ENCODE data around the gene CDH5. TPM values are rescaled to one million over a fixed set of nuclear protein-coding genes. Genes with fewer than 3 reads are reported as not detected.

Gene CDH5
- total and polyA plus RNA-seq, 10 donors, result 6.7 to 62.7 (median 40.2) TPM

DNA sequence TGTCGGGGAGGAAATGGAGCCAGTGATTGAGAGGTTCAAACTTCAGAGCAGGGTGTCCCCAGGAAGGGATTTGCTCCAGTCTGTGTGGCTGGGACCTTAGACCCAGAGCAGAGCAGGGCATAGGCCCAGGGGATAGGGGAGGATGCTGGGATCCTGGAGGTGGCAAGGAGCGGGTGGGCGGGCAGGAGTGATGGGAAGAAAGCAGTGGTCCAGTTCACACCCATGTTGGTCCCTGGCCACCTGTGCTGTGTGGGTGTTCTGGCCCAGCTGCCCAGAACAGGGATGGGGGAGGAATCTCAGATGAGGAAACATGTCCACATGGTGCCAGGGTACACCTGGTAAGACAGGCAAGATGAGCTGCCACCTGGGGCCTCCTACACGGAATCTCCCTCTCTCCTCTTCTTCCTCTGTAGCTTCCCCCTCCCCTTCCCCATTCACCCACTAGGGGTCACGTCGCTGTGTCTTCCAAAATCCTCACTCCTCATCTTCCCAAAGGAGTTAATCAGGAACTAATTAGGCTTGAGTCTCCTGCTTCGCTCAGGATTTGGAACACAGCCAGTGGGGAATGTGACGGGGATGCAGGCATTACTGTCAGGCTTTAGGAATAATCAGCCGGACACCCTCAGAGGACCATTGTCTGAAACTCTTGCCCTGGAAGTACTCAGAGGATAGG, 62.9 kb downstream of the CDH5 start:
- TF ChIP-seq POLR2A (IDR thresholded peaks at IDR 0.05), result no peak
- no peak for TF ChIP-seq POLR2AphosphoS5 (IDR thresholded peaks at IDR 0.05)
- TF ChIP-seq, protein P1, sequence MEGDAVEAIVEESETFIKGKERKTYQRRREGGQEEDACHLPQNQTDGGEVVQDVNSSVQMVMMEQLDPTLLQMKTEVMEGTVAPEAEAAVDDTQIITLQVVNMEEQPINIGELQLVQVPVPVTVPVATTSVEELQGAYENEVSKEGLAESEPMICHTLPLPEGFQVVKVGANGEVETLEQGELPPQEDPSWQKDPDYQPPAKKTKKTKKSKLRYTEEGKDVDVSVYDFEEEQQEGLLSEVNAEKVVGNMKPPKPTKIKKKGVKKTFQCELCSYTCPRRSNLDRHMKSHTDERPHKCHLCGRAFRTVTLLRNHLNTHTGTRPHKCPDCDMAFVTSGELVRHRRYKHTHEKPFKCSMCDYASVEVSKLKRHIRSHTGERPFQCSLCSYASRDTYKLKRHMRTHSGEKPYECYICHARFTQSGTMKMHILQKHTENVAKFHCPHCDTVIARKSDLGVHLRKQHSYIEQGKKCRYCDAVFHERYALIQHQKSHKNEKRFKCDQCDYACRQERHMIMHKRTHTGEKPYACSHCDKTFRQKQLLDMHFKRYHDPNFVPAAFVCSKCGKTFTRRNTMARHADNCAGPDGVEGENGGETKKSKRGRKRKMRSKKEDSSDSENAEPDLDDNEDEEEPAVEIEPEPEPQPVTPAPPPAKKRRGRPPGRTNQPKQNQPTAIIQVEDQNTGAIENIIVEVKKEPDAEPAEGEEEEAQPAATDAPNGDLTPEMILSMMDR (IDR thresholded peaks at IDR 0.05 in 8 of 11, conservative IDR thresholded peaks at IDR 0.05 in 3 of 11), result no peak
- DNase-seq, result no peak
- WGBS, 5 donors, result 53 to 65% (median 60%) methylated on average over 9 of the region's 9 CpGs
- Histone ChIP-seq H3K27me3 (replicated peaks in 1 of 7) (peaks cover 3 to 95% (median 32%) of the 10 kb centered on the region in 7 donors), H3K9me3 (no peaks in the 10 kb centered on the region), H3K27ac (no peak overlapping the region), H3K36me3 (no peaks in the 10 kb centered on the region), H3K4me3 (no peak overlapping the region), H3K4me1 (peaks cover 5 to 26% (median 20%) of the 10 kb centered on the region in 6 donors)
- intact Hi-C loops (cut with DNase I; ENCODE audit: low total_unique reads), result no loop called here

DNA sequence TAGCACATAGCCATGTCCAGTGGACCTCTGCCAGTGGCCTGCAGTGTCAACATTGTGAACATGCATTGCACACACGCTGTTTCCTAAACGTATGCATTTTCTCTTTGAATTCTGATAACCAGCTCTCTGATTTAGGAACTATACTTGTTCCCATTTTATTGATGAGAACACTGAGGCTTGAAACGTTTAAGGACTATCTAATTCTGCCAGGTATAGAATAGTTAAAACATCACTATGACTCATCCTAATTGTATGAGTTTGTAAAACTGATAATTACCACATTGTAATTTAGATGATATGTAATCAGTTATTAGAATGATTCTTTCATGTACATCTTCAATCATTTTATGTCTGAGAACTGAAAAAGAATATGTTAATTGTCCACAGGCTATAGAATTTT, 63.7 kb downstream of the CDH5 start:
- 70 to 77% (median 74%) methylated on average over 3 of the region's 3 CpGs for WGBS, 5 donors
- no peak overlapping the region for H3K27ac ChIP-seq
- DNase-seq, result no peak
- no peaks in the 10 kb centered on the region for H3K9me3 ChIP-seq
- intact Hi-C loops (cut with DNase I; ENCODE audit: low total_unique reads), result no loop called here
- H3K27me3 ChIP-seq (replicated peaks in 1 of 7), result peaks cover 3 to 87% (median 32%) of the 10 kb centered on the region in 7 donors
- no peak for TF ChIP-seq POLR2A (IDR thresholded peaks at IDR 0.05)
- no peak for TF ChIP-seq POLR2AphosphoS5 (IDR thresholded peaks at IDR 0.05)
- TF ChIP-seq, protein P1 (IDR thresholded peaks at IDR 0.05 in 8 of 11, conservative IDR thresholded peaks at IDR 0.05 in 3 of 11), result no peak
- peaks cover 5 to 26% (median 20%) of the 10 kb centered on the region in 6 donors for H3K4me1 ChIP-seq
- H3K4me3 ChIP-seq, result no peak overlapping the region
- no peaks in the 10 kb centered on the region for H3K36me3 ChIP-seq

DNA sequence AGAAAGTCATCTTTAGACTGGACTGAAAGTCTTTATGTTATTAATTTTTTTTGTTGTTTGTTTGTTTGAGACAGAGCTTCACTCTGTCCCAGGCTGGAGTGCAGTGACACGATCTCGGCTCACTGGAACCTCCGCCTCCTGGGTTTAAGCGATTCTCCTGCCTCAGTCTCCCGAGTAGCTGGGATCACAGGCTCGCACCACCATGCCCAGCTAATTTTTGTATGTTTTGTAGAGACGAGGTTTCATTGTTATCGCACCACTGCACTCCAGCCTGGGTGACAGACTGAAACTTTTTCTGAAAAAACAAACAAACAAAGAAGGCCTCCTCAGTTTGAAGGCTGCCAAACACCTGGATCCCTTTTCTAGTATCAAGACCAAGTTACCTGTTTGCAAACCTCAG, 65.3 kb downstream of the CDH5 start:
- Histone ChIP-seq H3K27me3 (replicated peaks in 1 of 7) (peaks cover 3 to 72% (median 18%) of the 10 kb centered on the region in 7 donors), H3K4me3 (no peak overlapping the region), H3K9me3 (no peaks in the 10 kb centered on the region), H3K36me3 (no peaks in the 10 kb centered on the region), H3K27ac (no peak overlapping the region), H3K4me1 (peaks cover 2 to 16% (median 12%) of the 10 kb centered on the region in 6 donors)
- no peak for DNase-seq
- intact Hi-C loops (cut with DNase I; ENCODE audit: low total_unique reads), result no loop called here
- WGBS, 5 donors, result 86 to 91% (median 91%) methylated on average over 8 of the region's 8 CpGs
- TF ChIP-seq, protein P1 (IDR thresholded peaks at IDR 0.05 in 8 of 11, conservative IDR thresholded peaks at IDR 0.05 in 3 of 11), result no peak
- TF ChIP-seq POLR2AphosphoS5 (IDR thresholded peaks at IDR 0.05) (no peak), POLR2A (IDR thresholded peaks at IDR 0.05) (no peak)

DNA sequence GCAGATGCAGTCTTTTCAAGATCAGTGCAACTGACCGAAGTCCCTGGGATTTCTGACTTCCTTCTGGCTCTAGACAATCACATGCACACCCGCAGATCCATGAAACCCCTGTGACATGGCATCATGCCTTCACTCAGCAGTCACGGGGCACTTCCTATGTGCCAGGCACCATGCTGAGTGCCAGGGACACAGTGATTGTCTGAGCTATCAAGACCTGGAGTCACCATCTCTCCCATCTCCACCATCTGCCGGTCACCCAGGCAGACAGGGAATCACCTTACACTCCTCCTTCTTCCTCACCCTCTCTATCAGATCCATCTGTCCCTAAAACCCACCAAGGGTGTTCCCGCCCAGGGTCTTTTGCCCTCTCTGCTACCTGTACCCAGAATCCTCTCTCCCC, 65.9 kb downstream of the CDH5 start:
- WGBS, 5 donors, result 63 to 91% (median 83%) methylated on average over 5 of the region's 5 CpGs
- no peak for TF ChIP-seq POLR2A (IDR thresholded peaks at IDR 0.05)
- TF ChIP-seq, protein P1 (IDR thresholded peaks at IDR 0.05 in 8 of 11, conservative IDR thresholded peaks at IDR 0.05 in 3 of 11), result no peak
- no peak overlapping the region for H3K4me3 ChIP-seq
- H3K9me3 ChIP-seq, result no peaks in the 10 kb centered on the region
- no peak for DNase-seq
- H3K4me1 ChIP-seq, result peaks cover 1 to 12% (median 9%) of the 10 kb centered on the region in 6 donors
- intact Hi-C loops (cut with DNase I; ENCODE audit: low total_unique reads), result no loop called here
- H3K36me3 ChIP-seq, result no peaks in the 10 kb centered on the region
- peaks cover 3 to 66% (median 15%) of the 10 kb centered on the region in 7 donors for H3K27me3 ChIP-seq (replicated peaks in 1 of 7)
- H3K27ac ChIP-seq, result no peak overlapping the region
